NCI-H2227 (cell line): Measurements from ENCODE around the gene SSX3.
"Not testable (repeated sequence)": the region's sequence is repeated elsewhere in the genome, so short reads cannot be mapped to it uniquely, and the experiment has no call there.

Experiments used
- DNase-seq: peaks from one replicate; lab custom pipeline; 2025; ENCODE audit not compliant: unreplicated experiment; lab: John Stamatoyannopoulos, UW

The SSX3 gene

GRCh38 chrX:48356315-48357094 lies at the start of gene SSX3:
Gene SSX3 (minus strand): TSS chrX:48356703. CDS start chrX:48355249, 1,454 bp downstream.
- DNase-seq, result not testable (repeated sequence)

- not testable (repeated sequence) for DNase-seq
These were observed 41.3 kb upstream of the SSX3 start for GRCh38 chrX:48397825-48398224.

GRCh38 chrX:48396931-48397330 lies 40.4 kb upstream of the SSX3 start:
- DNase-seq, result not testable (repeated sequence)

GRCh38 chrX:48383239-48383638 lies 26.7 kb upstream of the SSX3 start, which contains the start of gene SSX4:
Gene SSX4 (plus strand): TSS chrX:48383539. CDS start chrX:48384054, 515 bp downstream.
- not testable (repeated sequence) for DNase-seq

GRCh38 chrX:48370408-48370807 lies 13.9 kb upstream of the SSX3 start:
- DNase-seq, result not testable (repeated sequence)

- DNase-seq, result not testable (repeated sequence)
These were observed 11.4 kb upstream of the SSX3 start for GRCh38 chrX:48367717-48368408.

GRCh38 chrX:48359281-48359680 lies 2.8 kb upstream of the SSX3 start:
- not testable (repeated sequence) for DNase-seq

- no peak for DNase-seq
These were observed 1.2 kb upstream of the SSX3 start for GRCh38 chrX:48357681-48358080.

- DNase-seq, result not testable (repeated sequence)
These were observed 10.4 kb downstream of the SSX3 start for GRCh38 chrX:48346059-48346458.

GRCh38 chrX:48313996-48314395 lies 42.5 kb downstream of the SSX3 start:
- DNase-seq, result not testable (repeated sequence)

GRCh38 chrX:48306175-48306574 lies 50.3 kb downstream of the SSX3 start:
- DNase-seq, result no peak
